Astrocyte of the cerebellum (primary cell): ENCODE data around the gene PGAM5.

Source experiments
- DNase-seq: peaks from one replicate; pipeline ENCODE4 v3.0.0-alpha.2; 2011; ENCODE audit warnings: low read depth
- H3K4me3 ChIP-seq: 2 replicates; pipeline ENCODE4 v1.5.1; 2011; ENCODE audit warnings: mild to moderate bottlenecking, low read depth, low read length, moderate library complexity
- CTCF ChIP-seq: IDR thresholded peaks from 2 replicates; pipeline ENCODE4 v1.5.1; 2012; ENCODE audit warnings: low read length, low read depth, moderate library complexity, mild to moderate bottlenecking; ENCODE audit errors: missing control alignments
- in situ Hi-C: cut with HindIII; loops from 2 replicates; pipeline ENCODE4 v1.10.0; 2017; ENCODE audit warnings: low sequenced_read_pairs

The PGAM5 gene

GRCh38 chr12:132665794-132666193, 44.8 kb upstream of the PGAM5 start:
- no peak for TF ChIP-seq CTCF
- H3K4me3 ChIP-seq, result no peak overlapping the region
- no peak for DNase-seq
- in situ Hi-C loops, result no loop called here

- in situ Hi-C loops, result no loop called here
- TF ChIP-seq CTCF, result no peak
- DNase-seq, result no peak
- no peak overlapping the region for H3K4me3 ChIP-seq
Observed at GRCh38 chr12:132668191-132669088, 42.2 kb upstream of the PGAM5 start.

GRCh38 chr12:132669166-132669879, 41.3 kb upstream of the PGAM5 start:
- DNase-seq, result no peak
- TF ChIP-seq CTCF, result no peak
- no peak overlapping the region for H3K4me3 ChIP-seq
- in situ Hi-C loops, result no loop called here

- H3K4me3 ChIP-seq, result no peak overlapping the region
- in situ Hi-C loops, result no loop called here
- no peak for DNase-seq
- no peak for TF ChIP-seq CTCF
Observed at GRCh38 chr12:132672116-132672515, 38.5 kb upstream of the PGAM5 start.

GRCh38 chr12:132672678-132673077, 38.0 kb upstream of the PGAM5 start:
- no peak for DNase-seq
- H3K4me3 ChIP-seq, result no peak overlapping the region
- in situ Hi-C loops, result no loop called here
- TF ChIP-seq CTCF, result no peak

GRCh38 chr12:132673288-132674179, 37.1 kb upstream of the PGAM5 start:
- no peak for DNase-seq
- in situ Hi-C loops, result no loop called here
- no peak overlapping the region for H3K4me3 ChIP-seq
- TF ChIP-seq CTCF, result no peak
